Astrocyte of the cerebellum (primary cell): Measurements from ENCODE around the gene SH3TC1.

Experiments
- DNase-seq: peaks from one replicate; pipeline ENCODE4 v3.0.0-alpha.2; 2011; ENCODE audit warnings: low read depth
- H3K4me3 ChIP-seq: 2 replicates; pipeline ENCODE4 v1.5.1; 2011; ENCODE audit warnings: mild to moderate bottlenecking, low read depth, low read length, moderate library complexity
- CTCF ChIP-seq: IDR thresholded peaks from 2 replicates; pipeline ENCODE4 v1.5.1; 2012; ENCODE audit warnings: low read length, low read depth, moderate library complexity, mild to moderate bottlenecking; ENCODE audit errors: missing control alignments
- in situ Hi-C: cut with HindIII; loops from 2 replicates; pipeline ENCODE4 v1.10.0; 2017; ENCODE audit warnings: low sequenced_read_pairs

SH3TC1 gene

GRCh38 chr4:8216443-8217245 is 17.6 kb downstream of the SH3TC1 start:
- no peak for DNase-seq
- TF ChIP-seq CTCF: no peak
- in situ Hi-C loops: no loop called here
- no peak overlapping the region for H3K4me3 ChIP-seq

GRCh38 chr4:8217246-8217511 is 18.1 kb downstream of the SH3TC1 start:
- in situ Hi-C loops: no loop called here
- H3K4me3 ChIP-seq: no peak overlapping the region
- no peak for DNase-seq
- TF ChIP-seq CTCF: no peak

GRCh38 chr4:8217871-8218270 is 18.8 kb downstream of the SH3TC1 start:
- no peak for TF ChIP-seq CTCF
- no peak for DNase-seq
- H3K4me3 ChIP-seq: no peak overlapping the region
- in situ Hi-C loops: no loop called here

- in situ Hi-C loops: no loop called here
- TF ChIP-seq CTCF: no peak
- no peak overlapping the region for H3K4me3 ChIP-seq
- DNase-seq: no peak
Observed at GRCh38 chr4:8218371-8219031, 19.4 kb downstream of the SH3TC1 start.

- in situ Hi-C loops: no loop called here
- no peak for DNase-seq
- H3K4me3 ChIP-seq: no peak overlapping the region
- no peak for TF ChIP-seq CTCF
Observed at GRCh38 chr4:8219236-8219635, 20.1 kb downstream of the SH3TC1 start.

GRCh38 chr4:8220661-8221450 is 21.8 kb downstream of the SH3TC1 start:
- no peak overlapping the region for H3K4me3 ChIP-seq
- in situ Hi-C loops: loop anchor here (5.0 kb wide), 1 partner anchor 54 kb away; no protein-coding TSS in a partner anchor
- DNase-seq: no peak
- TF ChIP-seq CTCF: no peak
